ENCODE results near the gene TSC22D1. TPM values are rescaled to one million over a fixed set of nuclear protein-coding genes. Genes with fewer than 3 reads are reported as not detected.

TSC22D1 gene
- total RNA-seq, 4 donors from 2014 or later, result 119 to 325 (median 193) TPM

DNA sequence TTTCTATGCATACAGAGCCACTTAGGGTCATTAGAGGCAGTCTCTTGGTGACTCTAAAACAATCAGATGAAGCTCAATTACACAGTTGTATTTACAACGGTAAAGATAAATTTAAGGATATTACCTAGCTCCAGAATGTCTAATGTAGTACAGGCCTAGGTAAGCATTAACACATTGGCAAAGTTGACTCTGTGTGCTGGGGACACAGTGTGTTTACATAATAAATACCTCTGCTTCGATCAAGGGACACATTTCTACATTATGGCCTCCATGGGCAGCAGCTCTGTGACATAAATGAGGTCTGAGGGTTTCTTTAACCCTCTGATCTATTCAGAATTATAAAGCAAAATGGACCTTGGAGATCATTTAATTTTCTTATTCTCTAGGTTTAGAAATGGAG is 127.8 kb downstream of the TSC22D1 start:
- TF ChIP-seq POLR2A (IDR thresholded peaks at IDR 0.05), result no peak
- TF ChIP-seq, protein P1, sequence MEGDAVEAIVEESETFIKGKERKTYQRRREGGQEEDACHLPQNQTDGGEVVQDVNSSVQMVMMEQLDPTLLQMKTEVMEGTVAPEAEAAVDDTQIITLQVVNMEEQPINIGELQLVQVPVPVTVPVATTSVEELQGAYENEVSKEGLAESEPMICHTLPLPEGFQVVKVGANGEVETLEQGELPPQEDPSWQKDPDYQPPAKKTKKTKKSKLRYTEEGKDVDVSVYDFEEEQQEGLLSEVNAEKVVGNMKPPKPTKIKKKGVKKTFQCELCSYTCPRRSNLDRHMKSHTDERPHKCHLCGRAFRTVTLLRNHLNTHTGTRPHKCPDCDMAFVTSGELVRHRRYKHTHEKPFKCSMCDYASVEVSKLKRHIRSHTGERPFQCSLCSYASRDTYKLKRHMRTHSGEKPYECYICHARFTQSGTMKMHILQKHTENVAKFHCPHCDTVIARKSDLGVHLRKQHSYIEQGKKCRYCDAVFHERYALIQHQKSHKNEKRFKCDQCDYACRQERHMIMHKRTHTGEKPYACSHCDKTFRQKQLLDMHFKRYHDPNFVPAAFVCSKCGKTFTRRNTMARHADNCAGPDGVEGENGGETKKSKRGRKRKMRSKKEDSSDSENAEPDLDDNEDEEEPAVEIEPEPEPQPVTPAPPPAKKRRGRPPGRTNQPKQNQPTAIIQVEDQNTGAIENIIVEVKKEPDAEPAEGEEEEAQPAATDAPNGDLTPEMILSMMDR (IDR thresholded peaks at IDR 0.05 in 4 of 5, conservative IDR thresholded peaks at IDR 0.05 in 1 of 5), result no peak
- peak overlapping the region; percentile 26 to 85 (median 76) for H3K27ac ChIP-seq
- intact Hi-C loops (cut with DNase I; ENCODE audit: low total_unique reads), result no loop called here

DNA sequence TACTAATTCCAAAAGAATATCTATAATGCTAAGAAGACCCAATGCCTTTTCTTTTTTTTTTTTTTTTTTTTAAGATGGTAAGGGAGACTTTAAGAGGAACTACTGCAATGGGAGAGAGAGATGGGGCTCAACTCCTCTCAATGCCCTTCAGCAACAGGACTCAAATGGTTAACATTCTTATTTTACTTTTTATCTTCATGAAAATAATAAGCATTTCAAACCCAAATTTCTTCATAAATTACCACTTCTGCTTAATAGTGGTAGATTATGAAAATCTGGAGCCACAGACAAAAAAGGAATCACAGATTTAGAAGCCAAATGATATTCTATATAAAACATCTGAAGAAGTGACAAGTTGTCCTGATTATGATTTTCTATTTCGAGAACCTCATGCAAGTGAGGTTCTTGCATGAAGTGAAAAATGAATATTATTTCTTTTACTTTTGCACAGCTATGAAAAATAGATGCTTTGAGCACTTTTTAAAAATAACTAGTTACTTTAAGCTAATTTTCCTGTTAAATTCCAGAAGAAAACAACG is 128.3 kb downstream of the TSC22D1 start:
- Histone ChIP-seq H3K36me3 (no peaks in the 10 kb centered on the region), H3K27ac (peak overlapping the region; percentile 26 to 85 (median 76)), H3K4me1 (peaks cover 33 to 36% of the 10 kb centered on the region in 2 donors), H3K27me3 (no peaks in the 10 kb centered on the region), H3K4me3 (no peak overlapping the region), H3K9me3 (no peaks in the 10 kb centered on the region)
- intact Hi-C loops (cut with DNase I; ENCODE audit: low total_unique reads) (no loop called here), in situ Hi-C loops (cut with MboI; ENCODE audit: low sequenced_read_pairs in 4 of 4) (loop anchor here in 3 of 4 donors (25.0 kb wide), 2 partner anchors 261 to 536 kb away; no protein-coding TSS in a partner anchor)
- TF ChIP-seq POLR2A (IDR thresholded peaks at IDR 0.05), result no peak
- TF ChIP-seq, protein P1 (IDR thresholded peaks at IDR 0.05 in 4 of 5, conservative IDR thresholded peaks at IDR 0.05 in 1 of 5), result no peak
- no peak for DNase-seq
- ATAC-seq, result no peak

More for the DNA sequence above, 127.8 kb downstream of the TSC22D1 start:
- no peak for ATAC-seq
- H3K9me3 ChIP-seq, result no peaks in the 10 kb centered on the region
- H3K27me3 ChIP-seq, result no peaks in the 10 kb centered on the region
- no peak overlapping the region for H3K4me3 ChIP-seq
- peaks cover 33 to 35% of the 10 kb centered on the region in 2 donors for H3K4me1 ChIP-seq
- no peak for DNase-seq
- H3K36me3 ChIP-seq, result no peaks in the 10 kb centered on the region
- in situ Hi-C loops (cut with MboI; ENCODE audit: low sequenced_read_pairs in 4 of 4), result loop anchor here in 3 of 4 donors (25.0 kb wide), 2 partner anchors 261 to 536 kb away; no protein-coding TSS in a partner anchor

DNA sequence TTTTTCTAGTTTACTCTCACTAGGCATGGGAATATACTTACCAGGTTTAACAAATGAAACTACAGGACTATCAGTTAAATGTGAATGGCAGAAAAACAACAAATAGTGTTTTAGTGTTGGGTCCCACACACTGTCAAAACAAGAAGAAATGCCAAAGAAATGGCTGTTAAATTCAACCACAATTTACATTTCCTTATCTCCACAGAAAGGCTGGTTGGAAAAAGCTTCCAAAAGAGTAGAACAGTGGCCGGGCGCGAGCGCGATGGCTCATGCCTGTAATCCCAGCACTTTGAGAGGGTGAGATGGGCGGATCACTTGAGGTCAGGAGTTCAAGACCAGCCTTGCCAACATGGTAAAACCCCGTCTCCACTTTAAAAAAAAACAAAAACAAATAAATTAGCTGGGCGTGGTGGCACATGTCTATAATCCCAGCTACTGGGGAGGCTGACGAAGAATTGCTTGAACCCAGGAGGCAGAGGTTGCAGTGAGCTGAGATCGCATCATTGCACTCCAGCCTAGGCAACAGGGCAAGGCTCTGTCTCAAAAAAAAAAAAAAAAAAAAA is 136.0 kb downstream of the TSC22D1 start:
- Histone ChIP-seq H3K4me1 (peaks cover 30 to 31% of the 10 kb centered on the region in 2 donors), H3K9me3 (no peaks in the 10 kb centered on the region), H3K27ac (peak overlapping the region; percentile 70 to 95 (median 73)), H3K36me3 (no peaks in the 10 kb centered on the region), H3K27me3 (no peaks in the 10 kb centered on the region), H3K4me3 (no peak overlapping the region)
- DNase-seq, result no peak
- intact Hi-C loops (cut with DNase I; ENCODE audit: low total_unique reads) (no loop called here), in situ Hi-C loops (cut with MboI; ENCODE audit: low sequenced_read_pairs in 4 of 4) (loop anchor here in 3 of 4 donors (25.0 kb wide), 2 partner anchors 253 to 528 kb away; no protein-coding TSS in a partner anchor)
- ATAC-seq, result no peak
- TF ChIP-seq, protein P1 (IDR thresholded peaks at IDR 0.05 in 4 of 5, conservative IDR thresholded peaks at IDR 0.05 in 1 of 5), result no peak
- TF ChIP-seq POLR2A (IDR thresholded peaks at IDR 0.05), result no peak

DNA sequence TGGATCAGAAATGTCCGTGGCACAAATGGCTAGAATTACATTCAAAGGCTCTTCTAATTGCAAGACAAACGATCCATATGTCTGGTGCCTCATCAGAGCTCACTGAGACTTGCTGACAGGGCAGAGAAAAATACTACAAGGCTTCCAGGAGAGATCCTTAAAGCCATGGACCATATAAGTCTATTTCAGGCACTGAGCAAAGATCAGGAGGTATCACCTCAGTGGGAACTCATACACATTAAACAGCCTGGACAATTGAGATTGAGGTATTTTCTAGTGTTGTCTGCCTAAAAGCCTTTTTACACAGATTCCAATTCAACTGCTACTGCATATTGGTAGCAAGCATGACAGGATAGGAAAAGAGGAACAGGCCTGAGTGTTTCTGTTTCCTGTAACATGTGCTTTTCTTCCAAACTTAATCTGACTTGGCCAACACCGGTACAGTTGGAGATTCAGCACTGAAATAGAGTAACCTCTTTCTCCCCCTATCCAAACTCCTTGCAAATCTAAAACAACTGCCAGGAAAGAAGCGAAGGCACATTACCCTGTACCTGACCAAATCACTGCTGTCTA is 136.6 kb downstream of the TSC22D1 start:
- TF ChIP-seq, protein P1 (IDR thresholded peaks at IDR 0.05 in 4 of 5, conservative IDR thresholded peaks at IDR 0.05 in 1 of 5), result no peak
- no peak for TF ChIP-seq POLR2A (IDR thresholded peaks at IDR 0.05)
- no peak for DNase-seq
- H3K4me1 ChIP-seq, result peaks cover 30 to 35% of the 10 kb centered on the region in 2 donors
- peak overlapping the region; percentile 70 to 95 (median 73) for H3K27ac ChIP-seq
- H3K9me3 ChIP-seq, result no peaks in the 10 kb centered on the region
- H3K36me3 ChIP-seq, result peaks cover 0 to 4% of the 10 kb centered on the region in 2 donors
- no peaks in the 10 kb centered on the region for H3K27me3 ChIP-seq
- in situ Hi-C loops (cut with MboI; ENCODE audit: low sequenced_read_pairs in 4 of 4) (loop anchor here (5.0 to 25.0 kb wide), 10 partner anchors 125 to 535 kb away; no protein-coding TSS in a partner anchor), intact Hi-C loops (cut with DNase I; ENCODE audit: low total_unique reads) (no loop called here)
- ATAC-seq, result no peak
- no peak overlapping the region for H3K4me3 ChIP-seq

Measured in gastrocnemius medialis (tissue), 4 donors.